SK-N-SH (cell line): Measurements from ENCODE around the gene NPHP1. TPM values are rescaled to one million over a fixed set of nuclear protein-coding genes. Genes with fewer than 3 reads are reported as not detected.
A peak's percentile ranks its signal among the peaks of the same experiment; 100 is the strongest.

Source experiments
- CTCF ChIA-PET: fragments of 300-600, 350-600 bp; formaldehyde crosslinking; extraction: SDS; loops from one replicate; lab custom pipeline; 2021; lab: Yijun Ruan, JAX
- POLR2A ChIA-PET: fragments of 350-600 bp; sonication (Branson Sonifier 250); formaldehyde crosslinking; extraction: SDS; loops from one replicate; lab custom pipeline; 2020; ENCODE audit warnings: antibody characterized with exemption, inconsistent platforms; lab: Yijun Ruan, JAX
- DNase-seq: peaks from one replicate; pipeline ENCODE4 v3.0.0; 2012
- H2AFZ ChIP-seq: fragments of 200-600 bp; sonication (generic); 2 replicates; pipeline ENCODE4 v1.8.1; 2016; ENCODE audit warnings: antibody characterized with exemption, mild to moderate bottlenecking, low read depth
- H3F3A ChIP-seq: fragments of 200-600 bp; sonication (generic); replicated peaks from 2 replicates; pipeline ENCODE3; 2016; ENCODE audit warnings: antibody characterized with exemption, mild to moderate bottlenecking; ENCODE audit not compliant: insufficient read depth
- H3K27ac ChIP-seq, 2 experiments: fragments of 200-500 bp in 1 of 2; fragments of 200-600 bp in 1 of 2; sonication (Bioruptor generic) in 1 of 2; sonication (generic), shearing (Covaris generic) in 1 of 2; 2 replicates each; pipeline versions ENCODE4 v1.5.1 to v1.6.1; 2014 to 2016; ENCODE audit warnings: low read depth in 2 of 2, inconsistent platforms in 1 of 2, low read length in 1 of 2, mild to moderate bottlenecking in 1 of 2, mixed read lengths in 1 of 2
- H3K27me3 ChIP-seq: fragments of 200-600 bp; sonication (generic), shearing (Covaris generic); 2 replicates; pipeline ENCODE4 v1.6.1; 2016; ENCODE audit warnings: mixed run types; ENCODE audit not compliant: insufficient read depth
- H3K36me3 ChIP-seq, 2 experiments: fragments of 200-500 bp in 1 of 2; fragments of 200-600 bp in 1 of 2; sonication (Bioruptor generic) in 1 of 2; sonication (generic) in 1 of 2; replicated peaks in 1 of 2; 2 replicates each; pipeline versions ENCODE3 to v1.5.1; 2014 to 2016; ENCODE audit warnings: low read length in 1 of 2, mild to moderate bottlenecking in 1 of 2; ENCODE audit not compliant: insufficient read depth in 2 of 2, control insufficient read depth in 1 of 2
- H3K4me1 ChIP-seq, 2 experiments: fragments of 200-500 bp in 1 of 2; fragments of 200-600 bp in 1 of 2; sonication (Bioruptor generic) in 1 of 2; sonication (generic), shearing (Covaris generic) in 1 of 2; 2 replicates each; pipeline versions ENCODE4 v1.5.1 to v1.6.1; 2014 to 2016; ENCODE audit warnings: low read depth in 1 of 2, low read length in 1 of 2, mixed run types in 1 of 2; ENCODE audit not compliant: insufficient read depth in 2 of 2, control insufficient read depth in 1 of 2
- H3K4me2 ChIP-seq: fragments of 200-600 bp; sonication (generic), shearing (Covaris generic); 2 replicates; pipeline ENCODE4 v1.6.1; 2017; ENCODE audit warnings: mixed run types
- H3K4me3 ChIP-seq, 2 experiments: fragments of 200-500 bp in 1 of 2; fragments of 200-600 bp in 1 of 2; sonication (Bioruptor generic) in 1 of 2; sonication (generic), shearing (Covaris generic) in 1 of 2; 2 replicates each; pipeline versions ENCODE4 v1.5.1 to v1.8.1; 2014 to 2016; ENCODE audit warnings: low read depth in 2 of 2, inconsistent platforms in 1 of 2, low read length in 1 of 2, mild to moderate bottlenecking in 1 of 2, mixed read lengths in 1 of 2, moderate library complexity in 1 of 2
- H3K79me2 ChIP-seq: fragments of 200-600 bp; sonication (generic); 2 replicates; pipeline ENCODE4 v1.8.1; 2017; ENCODE audit warnings: mild to moderate bottlenecking; ENCODE audit not compliant: insufficient read depth
- H3K9ac ChIP-seq: fragments of 200-600 bp; sonication (generic); 2 replicates; pipeline ENCODE4 v1.6.1; 2017; ENCODE audit warnings: mixed run types
- H3K9me2 ChIP-seq: fragments of 200-600 bp; sonication (generic); 2 replicates; pipeline ENCODE4 v1.6.1; 2017; ENCODE audit warnings: mixed run types
- H3K9me3 ChIP-seq: fragments of 200-600 bp; sonication (generic); 2 replicates; pipeline ENCODE4 v1.6.1; 2017; ENCODE audit warnings: mixed run types, mild to moderate bottlenecking, moderate library complexity
- H4K20me1 ChIP-seq: fragments of 200-600 bp; sonication (generic); 2 replicates; pipeline ENCODE4 v1.6.1; 2017; ENCODE audit warnings: mild to moderate bottlenecking, mixed run types; ENCODE audit not compliant: insufficient read depth
- CHD2 ChIP-seq: fragments of 150-350 bp; IDR thresholded peaks from 2 replicates; pipeline ENCODE4 v1.6.1; 2018; ENCODE audit warnings: low read length; ENCODE audit not compliant: partially characterized antibody
- ELF1 ChIP-seq: IDR thresholded peaks from 2 replicates; pipeline ENCODE4 v1.4.0; 2012
- EP300 ChIP-seq, 2 experiments: IDR thresholded peaks; 2 replicates each; pipeline versions ENCODE4 v1.4.0 to v1.6.1; 2012; ENCODE audit warnings: borderline replicate concordance in 1 of 2, low read depth in 1 of 2, low read length in 1 of 2
- FOSL2 ChIP-seq: IDR thresholded peaks from 2 replicates; pipeline ENCODE4 v1.4.0; 2012; ENCODE audit warnings: low read depth, mild to moderate bottlenecking, moderate library complexity, borderline replicate concordance
- FOXM1 ChIP-seq: IDR thresholded peaks from 2 replicates; pipeline ENCODE4 v1.4.0; 2012; ENCODE audit warnings: low read depth, mild to moderate bottlenecking
- GABPA ChIP-seq: IDR thresholded peaks from 2 replicates; pipeline ENCODE4 v1.4.0; 2012; ENCODE audit warnings: low read depth, mild to moderate bottlenecking
- MAX ChIP-seq: IDR thresholded peaks from 2 replicates; pipeline ENCODE4 v1.4.0; 2012; ENCODE audit warnings: low read depth
- MEF2A ChIP-seq: IDR thresholded peaks from 2 replicates; pipeline ENCODE4 v1.4.0; 2012; ENCODE audit warnings: low read depth, borderline replicate concordance
- MXI1 ChIP-seq: IDR thresholded peaks from 2 replicates; pipeline ENCODE4 v1.6.1; 2012; ENCODE audit warnings: mild to moderate bottlenecking, low read depth, low read length, improper control_type of control experiment
- NFIC ChIP-seq: IDR thresholded peaks from 2 replicates; pipeline ENCODE4 v1.4.0; 2012; ENCODE audit warnings: borderline replicate concordance
- NRF1 ChIP-seq: IDR thresholded peaks from 2 replicates; pipeline ENCODE4 v1.6.1; 2012; ENCODE audit warnings: low read depth, mild to moderate bottlenecking, low read length
- PBX3 ChIP-seq: IDR thresholded peaks from 2 replicates; pipeline ENCODE4; 2012
- POLR2AphosphoS5 ChIP-seq: IDR thresholded peaks from 2 replicates; pipeline ENCODE4 v1.6.1; 2012; ENCODE audit warnings: low read depth, low read length
- RAD21 ChIP-seq: IDR thresholded peaks from 2 replicates; pipeline ENCODE4 v1.6.1; 2012; ENCODE audit warnings: mild to moderate bottlenecking, low read length
- RCOR1 ChIP-seq: fragments of 150-350 bp; IDR thresholded peaks from 2 replicates; pipeline ENCODE4 v1.6.1; 2017; ENCODE audit warnings: antibody characterized with exemption, low read length
- REST ChIP-seq: IDR thresholded peaks from 2 replicates; pipeline ENCODE4 v1.6.1; 2012; ENCODE audit warnings: mild to moderate bottlenecking, low read depth, low read length, moderate library complexity
- RFX5 ChIP-seq: IDR thresholded peaks from 2 replicates; pipeline ENCODE4 v1.6.1; 2012; ENCODE audit warnings: mild to moderate bottlenecking, improper control_type of control experiment, low read length
- SIN3A ChIP-seq: IDR thresholded peaks from 2 replicates; pipeline ENCODE4 v1.6.1; 2012; ENCODE audit warnings: low read depth, mild to moderate bottlenecking, low read length, moderate library complexity, borderline replicate concordance
- TAF1 ChIP-seq: IDR thresholded peaks from 2 replicates; pipeline ENCODE4 v1.6.1; 2012; ENCODE audit warnings: low read depth, mild to moderate bottlenecking, low read length, moderate library complexity, borderline replicate concordance
- TCF12 ChIP-seq: IDR thresholded peaks from 2 replicates; pipeline ENCODE4 v1.4.0; 2012
- TEAD4 ChIP-seq: IDR thresholded peaks from 2 replicates; pipeline ENCODE4 v1.4.0; 2012; ENCODE audit warnings: mild to moderate bottlenecking, borderline replicate concordance; ENCODE audit not compliant: insufficient read depth
- USF1 ChIP-seq: IDR thresholded peaks from 2 replicates; pipeline ENCODE4 v1.4.0; 2012; ENCODE audit warnings: low read depth, borderline replicate concordance
- whole genome bisulfite sequencing: methylation state at CpG from one replicate; pipeline ENCODE4 v1.1.6; 2017; ENCODE audit warnings: low lambda C conversion rate; 5-methylcytosine and 5-hydroxymethylcytosine counted together
- polyA plus RNA-seq, 3 experiments: library from polyadenylated mRNA; depleted of rRNA; stranded (reverse); fragments of >200 nt; gene quantifications; 2 replicates each; pipeline ENCODE4 v1.2.3, GENCODE V29; 2012

The NPHP1 gene
- polyA plus RNA-seq, 1 of the 3 experiments (the other 2 are of a cell fraction), result 5.0 TPM

GRCh38 chr2:110107092-110108079 is 97.4 kb downstream of the NPHP1 start:
- Histone ChIP-seq H3K9ac (no peak overlapping the region), H3K4me2 (no peak overlapping the region), H3K27ac (peak overlapping the region in 1 of 2 experiments; percentile 100; a peak in 2 of 4 replicates), H3K4me3 (no peak overlapping the region), H3K9me3 (no peaks in the 10 kb centered on the region), H3K79me2 (peaks cover 5% of the 10 kb centered on the region), H3K4me1 (peaks cover under 1 to 22% of the 10 kb centered on the region in 2 experiments; a peak in 3 of 4 replicates), H2AFZ (no peak overlapping the region), H3K9me2 (no peaks in the 10 kb centered on the region), H3K36me3 (peaks cover 0 to 7% of the 10 kb centered on the region in 2 experiments), H3K27me3 (no peaks in the 10 kb centered on the region), H4K20me1 (no peaks in the 10 kb centered on the region), H3F3A (peaks cover 35% of the 10 kb centered on the region)
- ChIA-PET CTCF (no interaction called here), POLR2A (no interaction called here)
- TF ChIP-seq FOXM1 (no peak), EP300 (IDR thresholded peaks at IDR 0.05; ENCODE audit: borderline replicate concordance in 1 of 2, low read depth in 1 of 2, low read length in 1 of 2) (no peak), NFIC (no peak), MEF2A (no peak), PBX3 (no peak), MXI1 (no peak), USF1 (no peak), RCOR1 (no peak), CHD2 (no peak), NRF1 (no peak), RAD21 (no peak), RFX5 (no peak)
- no peak for DNase-seq
- WGBS, result 71% methylated on average over 3 of the region's 3 CpGs

- Histone ChIP-seq H3K4me3 (no peak overlapping the region), H3K9ac (peak overlapping the region; percentile 70), H3K27ac (peak overlapping the region in 1 of 2 experiments; percentile 100; a peak in 2 of 4 replicates), H3F3A (peaks cover 43% of the 10 kb centered on the region), H4K20me1 (no peaks in the 10 kb centered on the region), H3K4me1 (peaks cover 8 to 29% of the 10 kb centered on the region in 2 experiments; a peak in 3 of 4 replicates), H3K9me3 (no peaks in the 10 kb centered on the region), H3K36me3 (peaks cover 0 to 7% of the 10 kb centered on the region in 2 experiments), H3K4me2 (peak overlapping the region; percentile 56; the same call in 1 of the 2 replicates), H2AFZ (peak overlapping the region; percentile 54; the same call in 1 of the 2 replicates), H3K27me3 (no peaks in the 10 kb centered on the region), H3K9me2 (no peaks in the 10 kb centered on the region), H3K79me2 (peaks cover 5% of the 10 kb centered on the region)
- POLR2A ChIA-PET, result no interaction called here
- WGBS, result 75% methylated on average over 6 of the region's 6 CpGs
- CTCF ChIA-PET, result no interaction called here
- DNase-seq, result no peak
- TF ChIP-seq GABPA (no peak), USF1 (no peak), SIN3A (no peak), TCF12 (no peak), ELF1 (no peak), FOSL2 (no peak), POLR2AphosphoS5 (no peak), NRF1 (no peak), TEAD4 (no peak), RAD21 (no peak), REST (no peak), MAX (no peak), TAF1 (no peak)
These were observed 98.2 kb downstream of the NPHP1 start for GRCh38 chr2:110106642-110107041.
